Esophagus muscularis mucosa (tissue), 4 donors: ENCODE measurements around the gene TSC22D2. TPM values are rescaled to one million over a fixed set of nuclear protein-coding genes. Genes with fewer than 3 reads are reported as not detected.

Source experiments
- DNase-seq: peaks from one replicate; pipeline ENCODE4 v3.0.0-alpha.2; 2017; ENCODE audit errors: extremely low spot score
- H3K27ac ChIP-seq, 4 donors: fragments of 200-600 bp; sonication (generic); replicated peaks in 1 of 4; 1 replicate in 3 of 4; 2 replicates in 1 of 4; pipeline ENCODE4 v1.5.1; 2016 to 2019; ENCODE audit warnings: mild to moderate bottlenecking in 1 of 4
- H3K27me3 ChIP-seq, 4 donors: fragments of 200-600 bp; sonication (generic); one replicate each; pipeline versions ENCODE4 v1.5.1 to v1.6.0; 2016 to 2019
- H3K36me3 ChIP-seq, 4 donors: fragments of 200-600 bp; sonication (generic); one replicate each; pipeline ENCODE4 v1.5.1; 2016 to 2019
- H3K4me1 ChIP-seq, 4 donors: fragments of 200-600 bp; sonication (generic); one replicate each; pipeline ENCODE4 v1.5.1; 2016 to 2019
- H3K4me3 ChIP-seq, 4 donors: fragments of 200-600 bp; sonication (generic); 1 replicate in 2 of 4; 2 replicates in 2 of 4; pipeline ENCODE4 v1.5.1; 2016 to 2019; ENCODE audit warnings: mild to moderate bottlenecking in 4 of 4, moderate library complexity in 1 of 4
- H3K9me3 ChIP-seq, 4 donors: fragments of 200-600 bp; sonication (generic); 1 replicate in 3 of 4; 2 replicates in 1 of 4; pipeline ENCODE4 v1.5.1; 2016 to 2019
- CTCF ChIP-seq, 3 experiments: fragments of 200-600 bp in 2 of 3; fragments of 450-650 bp in 1 of 3; sonication (generic) in 2 of 3; IDR thresholded peaks; one replicate each; pipeline ENCODE4 v1.5.1; 2017 to 2019; ENCODE audit warnings: antibody characterized with exemption in 3 of 3, mild to moderate bottlenecking in 2 of 3, moderate library complexity in 1 of 3
- EP300 ChIP-seq: sonication (generic); formaldehyde crosslinking; IDR thresholded peaks from one replicate; pipeline ENCODE4 v1.6.1; 2017; ENCODE audit warnings: antibody characterized with exemption
- POLR2A ChIP-seq: fragments of 450-650 bp; IDR thresholded peaks from one replicate; pipeline ENCODE4 v1.6.1; 2017; ENCODE audit warnings: antibody characterized with exemption, moderate library complexity, mild to moderate bottlenecking, low read depth
- POLR2AphosphoS5 ChIP-seq, 2 donors: sonication (generic); formaldehyde crosslinking; IDR thresholded peaks; one replicate each; pipeline ENCODE4 v1.6.1; 2017; ENCODE audit warnings: antibody characterized with exemption in 2 of 2
- WGBS: methylation state at CpG from one replicate; pipeline ENCODE4 v1.1.5; 2018; 5-methylcytosine and 5-hydroxymethylcytosine counted together
- intact Hi-C: fragments of 100-400 bp; cut with DNase I; formaldehyde crosslinking; loops from one replicate; pipeline ENCODE4 v1.15.1; 2023
- total RNA-seq, 4 donors: library from RNA; depleted of rRNA; stranded (reverse); fragments of >200 nt; gene quantifications; one replicate each; pipeline versions ENCODE4 v1.1.0 to v1.2.1, GENCODE V29; 2016

Gene TSC22D2
- total RNA-seq, 4 donors from 2014 or later = 19.1 to 27.1 (median 21.2) TPM

- no peaks in the 10 kb centered on the region for H3K36me3 ChIP-seq
- no peaks in the 10 kb centered on the region for H3K9me3 ChIP-seq
- no peak for TF ChIP-seq CTCF (IDR thresholded peaks at IDR 0.05)
- TF ChIP-seq EP300 = no peak
- no peak for TF ChIP-seq POLR2AphosphoS5 (IDR thresholded peaks at IDR 0.05)
- TF ChIP-seq POLR2A = no peak
- no peaks in the 10 kb centered on the region for H3K27me3 ChIP-seq
- no peak overlapping the region for H3K27ac ChIP-seq
- intact Hi-C loops = no loop called here
- H3K4me1 ChIP-seq = peaks cover 0 to 4% (median 0%) of the 10 kb centered on the region in 4 donors
- DNase-seq = no peak
- H3K4me3 ChIP-seq = no peak overlapping the region
- WGBS = 80% methylated on average over 6 of the region's 6 CpGs
Observed at GRCh38 chr3:150385296-150386242, 22.5 kb upstream of the TSC22D2 start.

- intact Hi-C loops = no loop called here
- H3K27ac ChIP-seq = no peak overlapping the region
Observed at GRCh38 chr3:150388498-150389418, 19.3 kb upstream of the TSC22D2 start.

GRCh38 chr3:150390087-150390486 is 18.0 kb upstream of the TSC22D2 start:
- H3K9me3 ChIP-seq = no peaks in the 10 kb centered on the region
- no peaks in the 10 kb centered on the region for H3K36me3 ChIP-seq
- H3K4me1 ChIP-seq = peaks cover 0 to 4% (median 0%) of the 10 kb centered on the region in 4 donors
- intact Hi-C loops = no loop called here
- H3K4me3 ChIP-seq = no peak overlapping the region
- H3K27me3 ChIP-seq = no peaks in the 10 kb centered on the region
- H3K27ac ChIP-seq = no peak overlapping the region
- TF ChIP-seq POLR2A (no peak), EP300 (no peak), POLR2AphosphoS5 (IDR thresholded peaks at IDR 0.05) (no peak), CTCF (IDR thresholded peaks at IDR 0.05) (no peak)
- no peak for DNase-seq

More at GRCh38 chr3:150388498-150389418, 19.3 kb upstream of the TSC22D2 start:
- 70% methylated on average over 5 of the region's 5 CpGs for WGBS
- H3K9me3 ChIP-seq = no peaks in the 10 kb centered on the region
- no peaks in the 10 kb centered on the region for H3K27me3 ChIP-seq
- no peak for DNase-seq
- no peaks in the 10 kb centered on the region for H3K36me3 ChIP-seq
- TF ChIP-seq POLR2A = no peak
- no peak for TF ChIP-seq POLR2AphosphoS5 (IDR thresholded peaks at IDR 0.05)
- no peak for TF ChIP-seq CTCF (IDR thresholded peaks at IDR 0.05)
- TF ChIP-seq EP300 = no peak
- peaks cover 0 to 4% (median 0%) of the 10 kb centered on the region in 4 donors for H3K4me1 ChIP-seq
- no peak overlapping the region for H3K4me3 ChIP-seq

GRCh38 chr3:150391161-150391560 is 16.9 kb upstream of the TSC22D2 start:
- Histone ChIP-seq H3K27me3 (no peaks in the 10 kb centered on the region), H3K36me3 (no peaks in the 10 kb centered on the region), H3K4me3 (no peak overlapping the region), H3K27ac (no peak overlapping the region), H3K4me1 (peaks cover 0 to 4% (median 0%) of the 10 kb centered on the region in 4 donors), H3K9me3 (no peaks in the 10 kb centered on the region)
- no peak for TF ChIP-seq EP300
- intact Hi-C loops = no loop called here
- no peak for DNase-seq

GRCh38 chr3:150393745-150394144 is 14.4 kb upstream of the TSC22D2 start:
- 89% methylated on average over 1 of the region's 1 CpG for WGBS
- H3K9me3 ChIP-seq = no peaks in the 10 kb centered on the region
- no peak overlapping the region for H3K4me3 ChIP-seq
- H3K36me3 ChIP-seq = no peaks in the 10 kb centered on the region
- intact Hi-C loops = no loop called here
- TF ChIP-seq EP300 (no peak), POLR2A (no peak), CTCF (IDR thresholded peaks at IDR 0.05) (no peak), POLR2AphosphoS5 (IDR thresholded peaks at IDR 0.05) (no peak)
- peaks cover 0 to 4% (median 0%) of the 10 kb centered on the region in 4 donors for H3K4me1 ChIP-seq
- H3K27me3 ChIP-seq = no peaks in the 10 kb centered on the region
- no peak overlapping the region for H3K27ac ChIP-seq
- DNase-seq = no peak
